Small intestine (tissue), 7 donors: ENCODE results near the gene NAP1L1. TPM values are rescaled to one million over a fixed set of nuclear protein-coding genes. Genes with fewer than 3 reads are reported as not detected.

Experiments
- DNase-seq, 2 donors: peaks; one replicate each; pipeline versions ENCODE4 v3.0.0 to v3.0.0-alpha.2; 2013
- FAIRE-seq: peaks from 2 replicates; lab custom pipeline; 2012; peaks lifted over from hg19 to GRCh38; lab: Jason Lieb, UNC
- H3K27ac ChIP-seq, 3 donors: one replicate each; pipeline ENCODE4 v1.5.1; 2013; ENCODE audit warnings: low read length in 2 of 3, mild to moderate bottlenecking in 2 of 3, control low read depth in 1 of 3, inconsistent platforms in 1 of 3, low read depth in 1 of 3, moderate library complexity in 1 of 3
- H3K27me3 ChIP-seq, 3 donors: one replicate each; pipeline ENCODE4 v1.6.1; 2013; ENCODE audit warnings: low read length in 3 of 3, inconsistent platforms in 1 of 3; ENCODE audit not compliant: control insufficient read depth in 3 of 3, insufficient read depth in 3 of 3
- H3K36me3 ChIP-seq, 3 donors: one replicate each; pipeline ENCODE4 v1.6.1; 2013; ENCODE audit warnings: low read length in 3 of 3, inconsistent platforms in 1 of 3, low read depth in 1 of 3, mild to moderate bottlenecking in 1 of 3, moderate library complexity in 1 of 3; ENCODE audit not compliant: control insufficient read depth in 3 of 3, insufficient read depth in 2 of 3
- H3K4me1 ChIP-seq, 3 donors: one replicate each; pipeline ENCODE4 v1.6.1; 2013; ENCODE audit warnings: low read length in 2 of 3, inconsistent platforms in 1 of 3, low read depth in 1 of 3, mild to moderate bottlenecking in 1 of 3, moderate library complexity in 1 of 3; ENCODE audit not compliant: control insufficient read depth in 3 of 3, insufficient read depth in 2 of 3
- H3K4me3 ChIP-seq, 3 donors: one replicate each; pipeline ENCODE4 v1.5.1; 2013; ENCODE audit warnings: low read length in 3 of 3, control low read depth in 1 of 3, inconsistent platforms in 1 of 3, low read depth in 1 of 3, mild to moderate bottlenecking in 1 of 3, moderate library complexity in 1 of 3
- H3K9me3 ChIP-seq, 2 donors: one replicate each; pipeline ENCODE4 v1.6.1; 2013; ENCODE audit warnings: low read depth in 1 of 2, low read length in 1 of 2; ENCODE audit not compliant: control insufficient read depth in 2 of 2, insufficient read depth in 1 of 2
- WGBS, 3 donors: extraction: QIAGEN DNeasy Blood & Tissue Kit; methylation state at CpG; one replicate each; pipeline ENCODE4 v1.1.7; 2013; 5-methylcytosine and 5-hydroxymethylcytosine counted together
- polyA plus RNA-seq, 4 donors: library from polyadenylated mRNA; stranded (reverse) in 3 of 4; unstranded in 1 of 4; fragments of 200-250 nt in 3 of 4; fragments of 120-200 nt in 1 of 4; gene quantifications; one replicate each; pipeline versions ENCODE4 v1.2.1 to v1.2.3, GENCODE V29; 2013
- donor health status: healthy with polysubstance abuse.
- donor health status: control.
- donor health status: control.
- donor health status: Bipolar disorder and iron deficiency.
- donor health status: healthy.

Gene NAP1L1
- polyA plus RNA-seq, 4 donors, result 13.0 to 292 (median 123) TPM

DNA sequence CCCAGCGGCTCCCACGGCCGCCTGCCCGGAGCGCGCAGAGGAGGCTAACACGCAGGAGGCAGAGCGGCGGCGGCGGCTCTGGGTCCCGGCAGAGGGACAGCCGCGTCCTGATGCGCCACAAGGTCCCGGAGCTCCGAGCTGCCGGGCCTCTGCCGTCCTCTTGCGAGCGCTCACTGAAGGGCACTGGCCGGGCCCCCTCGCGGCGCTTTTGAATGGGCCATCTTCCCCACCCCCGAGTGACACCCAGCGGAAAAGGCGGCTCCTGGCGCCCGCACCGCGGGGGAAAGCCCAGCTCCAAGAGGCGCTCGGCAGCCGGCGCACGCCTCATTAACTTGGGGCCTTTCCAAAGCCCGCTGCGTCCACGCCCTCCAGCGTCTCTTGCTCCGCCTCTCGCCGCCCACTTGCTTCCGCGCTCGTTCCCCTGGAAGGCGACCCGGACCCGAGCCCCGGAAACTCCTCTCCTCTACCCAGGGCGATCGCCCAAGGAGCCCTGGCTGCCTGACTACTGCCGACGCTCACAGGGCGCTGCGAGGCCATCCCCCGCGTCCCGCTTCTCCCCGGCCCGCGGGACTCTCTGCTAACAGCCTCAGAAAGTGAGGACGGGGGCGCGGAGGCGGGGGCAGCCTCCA is 53.0 kb downstream of the NAP1L1 start, which contains the start of gene PHLDA1:
Gene PHLDA1, minus strand, starts transcription at position 363 of the 629 bp plus-strand sequence.
- 0 to 1% (median 0%) methylated on average over 41 to 67 of the region's 67 CpGs for WGBS, 3 donors

DNA sequence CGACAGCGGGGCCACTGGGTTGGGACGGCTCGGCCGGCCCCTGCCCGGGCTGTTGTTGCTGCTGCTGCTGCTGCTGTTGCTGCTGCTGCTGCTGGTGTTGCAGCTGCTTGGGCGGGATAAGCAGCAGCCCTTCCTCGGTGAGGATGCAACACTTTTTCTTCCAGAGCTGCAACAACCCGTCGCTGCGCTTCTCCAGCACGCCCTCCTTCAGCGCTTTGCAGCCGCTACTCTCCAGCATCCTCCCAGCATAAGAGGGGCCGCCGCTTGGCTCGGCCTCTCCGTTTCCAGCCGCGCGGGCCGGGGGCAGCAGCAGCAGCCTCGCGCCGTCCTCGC is 53.4 kb downstream of the NAP1L1 start:
- 0 to 1% (median 0%) methylated on average over 26 of the region's 26 CpGs for WGBS, 3 donors
- DNase-seq (peak in 1 of 2 donors; percentile 25), FAIRE-seq (no peak)
- Histone ChIP-seq H3K27ac (peak overlapping the region; percentile 54 to 99 (median 98)), H3K27me3 (no peaks in the 10 kb centered on the region), H3K36me3 (no peaks in the 10 kb centered on the region), H3K4me3 (peak overlapping the region; percentile 69 to 94 (median 75)), H3K9me3 (no peaks in the 10 kb centered on the region), H3K4me1 (peaks cover 0 to 6% (median 2%) of the 10 kb centered on the region in 3 donors)

More for the DNA sequence above, 53.0 kb downstream of the NAP1L1 start, which contains the start of gene PHLDA1:
- FAIRE-seq (no peak), DNase-seq (peak; percentile 77 to 95)
- H3K4me3 ChIP-seq, result peak within 1 kb of the TSS; percentile 69 to 94 (median 75)
- H3K27me3 ChIP-seq, result no peaks in the 10 kb centered on the region
- peak within 1 kb of the TSS; percentile 62 to 99 (median 98) for H3K27ac ChIP-seq
- no peaks in the 10 kb centered on the region for H3K36me3 ChIP-seq
- H3K4me1 ChIP-seq, result peaks cover 0 to 6% (median 2%) of the 10 kb centered on the region in 3 donors
- no peaks in the 10 kb centered on the region for H3K9me3 ChIP-seq

DNA sequence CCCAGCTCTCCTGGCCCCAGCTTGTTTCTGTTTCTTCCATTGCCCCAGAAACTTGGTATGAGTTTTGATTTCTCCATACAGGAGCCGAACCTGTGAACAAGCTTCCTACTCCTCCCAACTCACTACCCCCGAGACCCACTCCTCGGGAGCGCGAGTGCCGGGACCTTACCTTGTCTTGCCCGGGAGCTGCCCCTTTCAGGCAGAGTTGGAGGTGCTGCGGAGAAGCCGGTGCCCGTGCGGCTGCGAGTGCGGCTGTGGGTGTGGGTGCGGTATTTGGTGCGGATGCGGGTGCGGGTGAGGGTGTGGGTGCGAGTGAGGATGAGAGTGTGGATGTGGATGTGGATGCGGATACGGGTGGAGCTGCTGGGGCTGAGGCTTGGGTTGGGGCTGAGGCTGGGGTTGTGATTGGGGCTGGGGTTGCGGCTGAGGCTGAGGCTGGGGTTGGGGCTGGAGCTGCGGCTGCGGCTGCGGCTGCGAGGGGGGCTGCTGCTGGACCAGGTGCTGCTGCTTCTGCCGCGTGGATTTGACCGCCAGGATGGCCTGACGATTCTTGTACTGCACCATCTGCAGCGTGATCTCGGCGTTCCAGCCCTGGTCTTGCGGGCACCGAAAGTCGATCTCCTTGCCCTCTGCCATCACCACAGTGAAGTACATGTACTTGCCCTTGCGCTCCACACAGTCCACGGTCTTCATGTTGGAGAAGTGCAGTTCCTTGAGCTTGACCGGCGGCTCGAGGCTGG is 54.0 kb downstream of the NAP1L1 start:
- no peaks in the 10 kb centered on the region for H3K9me3 ChIP-seq
- DNase-seq (peak; percentile 32 to 67), FAIRE-seq (no peak)
- peak overlapping the region; percentile 66 to 99 (median 98) for H3K27ac ChIP-seq
- H3K27me3 ChIP-seq, result no peaks in the 10 kb centered on the region
- whole genome bisulfite sequencing, 3 donors, result 0% methylated on average over 32 to 40 of the region's 40 CpGs
- H3K36me3 ChIP-seq, result no peaks in the 10 kb centered on the region
- H3K4me3 ChIP-seq, result peak overlapping the region; percentile 69 to 94 (median 75)
- peaks cover 0 to 6% (median 2%) of the 10 kb centered on the region in 3 donors for H3K4me1 ChIP-seq

DNA sequence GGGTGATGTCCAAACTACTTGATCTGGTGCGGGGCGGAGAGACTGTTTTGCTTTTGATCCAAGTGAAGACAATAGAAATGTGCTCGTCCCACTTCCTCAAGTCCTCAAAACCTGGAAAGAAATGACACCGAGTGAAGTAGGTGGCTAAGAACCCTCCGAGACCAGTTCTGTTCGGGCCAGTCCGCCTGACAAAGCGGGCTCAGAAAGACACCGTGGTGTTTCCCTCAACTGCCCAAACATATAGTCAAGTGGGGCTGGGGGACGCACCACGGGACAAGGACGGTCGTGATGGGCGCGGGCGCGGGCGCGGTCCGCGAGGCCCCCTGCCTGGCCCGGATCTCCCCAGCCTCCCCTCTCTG is 54.5 kb downstream of the NAP1L1 start:
- 3 to 11% (median 5%) methylated on average over 22 of the region's 22 CpGs for WGBS, 3 donors
- no peaks in the 10 kb centered on the region for H3K27me3 ChIP-seq
- no peaks in the 10 kb centered on the region for H3K36me3 ChIP-seq
- no peak for FAIRE-seq
- H3K4me1 ChIP-seq, result peaks cover 0 to 6% (median 2%) of the 10 kb centered on the region in 3 donors
- peak overlapping the region; percentile 66 to 99 (median 98) for H3K27ac ChIP-seq
- DNase-seq, result peak in 1 of 2 donors; percentile 58
- H3K9me3 ChIP-seq, result no peaks in the 10 kb centered on the region
- H3K4me3 ChIP-seq, result peak overlapping the region; percentile 69 to 94 (median 75)

DNA sequence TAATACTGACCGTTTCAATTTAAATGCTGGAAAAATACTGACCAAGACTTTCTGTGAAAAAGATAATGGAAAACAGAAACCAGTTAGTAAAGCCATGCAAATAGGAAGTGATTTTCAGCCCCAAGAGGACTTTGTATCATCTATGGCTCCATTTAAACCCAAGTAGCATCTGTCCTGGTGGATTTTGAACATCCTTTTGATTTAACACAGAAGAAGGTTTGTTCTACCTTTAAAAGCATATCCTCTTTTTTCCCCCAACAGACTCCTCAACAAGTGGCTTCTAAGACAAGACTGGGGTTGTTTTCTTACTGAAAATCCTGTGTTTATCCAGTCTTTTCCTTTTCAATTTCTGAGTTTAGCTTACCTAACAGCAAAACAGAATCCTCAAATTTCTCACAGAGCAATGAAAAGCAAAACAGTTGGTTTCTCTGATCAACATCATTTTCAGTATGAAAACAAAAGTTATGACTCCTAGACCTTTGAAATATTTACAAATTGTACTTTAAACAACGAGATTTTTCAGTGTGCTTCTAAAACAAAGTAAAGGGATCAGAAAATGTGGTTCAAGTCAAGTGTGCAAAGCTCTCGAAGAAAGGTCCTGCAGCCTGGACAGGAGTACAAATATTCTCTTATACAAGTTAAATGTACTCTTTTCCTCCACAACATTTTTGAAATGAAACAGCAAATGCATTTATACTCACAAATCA is 55.8 kb downstream of the NAP1L1 start:
- Histone ChIP-seq H3K27me3 (no peaks in the 10 kb centered on the region), H3K27ac (peak overlapping the region in 1 of 3 donors; percentile 0), H3K36me3 (no peaks in the 10 kb centered on the region), H3K4me3 (peak overlapping the region in 2 of 3 donors; percentile 21 to 94), H3K9me3 (no peaks in the 10 kb centered on the region), H3K4me1 (peaks cover 0 to 4% (median 2%) of the 10 kb centered on the region in 3 donors)
- peak in 1 of 2 donors; percentile 33 for DNase-seq
- 15 to 43% (median 30%) methylated on average over 3 of the region's 3 CpGs for WGBS, 3 donors
- no peak for FAIRE-seq

DNA sequence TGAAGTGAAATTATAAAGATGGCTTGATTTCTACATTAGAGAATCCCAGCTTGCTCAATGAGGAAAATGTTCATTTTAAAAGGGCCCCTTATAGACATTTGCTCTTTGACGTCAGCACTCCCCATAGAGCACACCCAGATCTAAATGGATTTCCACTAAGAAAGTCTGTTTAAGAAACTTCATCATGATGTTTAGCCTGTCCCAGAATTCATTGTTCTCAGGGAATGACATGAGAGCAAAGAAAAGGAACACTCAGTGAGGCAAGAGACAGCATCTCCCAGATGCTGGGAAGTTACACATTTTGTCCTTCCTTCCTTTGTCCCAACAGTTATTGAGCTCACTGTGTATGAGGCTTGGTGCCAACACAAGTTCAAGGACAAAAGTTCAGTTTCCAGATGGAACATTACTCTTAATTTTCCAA is 57.8 kb downstream of the NAP1L1 start:
- H3K27ac ChIP-seq, result no peak overlapping the region
- peaks cover 0 to 2% (median 0%) of the 10 kb centered on the region in 3 donors for H3K4me1 ChIP-seq
- FAIRE-seq, result no peak
- no peaks in the 10 kb centered on the region for H3K27me3 ChIP-seq
- no peak overlapping the region for H3K4me3 ChIP-seq
- no peaks in the 10 kb centered on the region for H3K36me3 ChIP-seq
- H3K9me3 ChIP-seq, result no peaks in the 10 kb centered on the region
- no peak for DNase-seq
- 60 to 73% (median 69%) methylated on average over 1 of the region's 1 CpG for WGBS, 3 donors

DNA sequence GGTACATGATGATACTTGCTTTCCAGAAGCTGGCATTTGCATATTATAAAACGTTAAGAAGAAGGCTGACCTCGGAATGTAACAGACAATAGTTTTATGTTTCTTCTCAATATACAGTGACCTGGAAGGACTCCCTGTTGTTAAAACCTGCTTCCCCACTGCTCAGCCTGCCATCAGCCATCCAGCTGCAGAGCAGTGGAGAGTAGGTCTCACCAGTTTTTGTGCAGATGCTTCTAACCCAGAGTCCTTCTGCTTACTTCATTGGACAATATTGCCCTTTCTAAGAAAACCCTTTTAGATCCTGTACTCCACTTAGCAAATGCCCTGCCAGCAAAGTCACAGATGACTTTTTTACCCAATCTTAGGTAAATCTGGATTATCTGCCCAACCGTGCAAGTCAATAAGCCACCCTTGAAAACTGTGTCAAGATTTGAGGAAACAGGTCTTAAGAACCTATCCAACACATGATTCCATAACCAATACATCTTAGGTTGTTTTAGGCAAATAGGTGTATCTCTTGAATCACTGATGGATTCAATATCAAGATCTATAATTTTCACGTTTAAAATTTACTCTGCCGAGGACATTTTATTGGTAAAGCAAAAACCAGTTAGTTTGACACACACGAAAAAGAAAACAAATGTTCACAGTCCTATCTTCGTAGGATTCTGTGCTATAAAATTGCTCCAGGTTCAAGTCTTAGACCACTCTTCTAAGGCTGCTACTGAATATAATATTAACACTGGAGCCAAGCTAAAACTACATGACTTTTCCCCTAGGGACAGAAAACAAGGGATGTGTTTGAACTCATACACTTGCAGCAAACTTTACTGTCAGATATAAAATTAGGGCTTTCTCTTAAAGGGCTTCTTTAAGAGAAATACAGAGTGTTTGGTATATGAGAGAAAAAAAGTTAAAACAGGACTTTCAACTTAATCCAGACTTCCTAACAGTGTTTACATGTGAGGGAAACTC is 58.6 kb downstream of the NAP1L1 start:
- Histone ChIP-seq H3K27ac (peak overlapping the region in 1 of 3 donors; percentile 3), H3K9me3 (no peaks in the 10 kb centered on the region), H3K36me3 (no peaks in the 10 kb centered on the region), H3K4me3 (no peak overlapping the region), H3K4me1 (peaks cover 0 to 2% (median 0%) of the 10 kb centered on the region in 3 donors), H3K27me3 (no peaks in the 10 kb centered on the region)
- WGBS, 3 donors, result 46 to 68% (median 68%) methylated on average over 7 of the region's 7 CpGs
- no peak for FAIRE-seq
- DNase-seq, result no peak
